ENCODE measurements around the gene TFPI.

Gene TFPI

DNA sequence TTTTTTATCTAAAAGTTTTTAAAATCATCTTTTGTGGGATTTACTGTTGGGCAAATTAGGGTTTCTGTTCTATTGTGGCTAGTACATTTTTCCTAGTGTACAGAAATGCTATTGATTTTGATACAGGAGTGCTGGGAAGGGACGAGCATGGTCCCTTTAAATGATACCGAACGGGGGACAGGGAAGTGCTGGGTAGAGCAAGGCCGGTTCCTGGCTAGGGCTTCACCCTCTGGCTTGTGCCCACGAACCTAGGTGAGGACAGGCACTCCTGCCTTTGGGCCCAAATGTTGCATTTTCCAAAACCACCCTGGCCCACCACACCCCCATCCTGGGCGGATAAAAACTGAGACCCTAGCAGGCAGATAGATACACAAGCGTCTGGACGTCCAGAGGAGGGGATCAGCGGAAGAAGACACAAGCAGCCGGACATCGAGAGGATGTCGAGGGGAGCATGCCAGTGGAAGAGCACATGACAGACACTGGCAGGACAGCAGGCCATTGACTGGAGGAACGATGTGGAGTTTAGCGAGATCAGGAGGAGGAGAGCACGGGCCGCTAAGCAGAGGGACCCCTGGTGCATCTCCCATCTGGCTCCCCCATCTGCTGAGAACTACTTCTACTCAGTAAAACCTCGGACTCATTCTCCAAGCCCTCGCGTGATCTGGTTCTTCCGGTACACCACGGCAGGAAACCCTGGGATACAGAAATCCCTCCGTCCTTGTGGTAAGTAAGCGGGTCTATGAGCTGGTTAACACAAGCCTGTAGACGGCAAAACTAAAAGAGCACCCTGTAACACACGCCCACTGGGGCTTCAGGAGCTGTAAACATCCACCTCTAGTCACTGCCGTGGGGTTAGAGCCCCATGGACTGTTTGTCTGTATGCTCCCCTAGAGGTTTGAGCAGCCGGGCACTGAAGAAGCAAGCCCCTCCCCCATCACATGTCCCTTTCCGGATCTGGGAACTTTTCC, 92.7 kb downstream of the TFPI start:
- DNase-seq = peak in 1 of 14 donors; percentile 3

DNA sequence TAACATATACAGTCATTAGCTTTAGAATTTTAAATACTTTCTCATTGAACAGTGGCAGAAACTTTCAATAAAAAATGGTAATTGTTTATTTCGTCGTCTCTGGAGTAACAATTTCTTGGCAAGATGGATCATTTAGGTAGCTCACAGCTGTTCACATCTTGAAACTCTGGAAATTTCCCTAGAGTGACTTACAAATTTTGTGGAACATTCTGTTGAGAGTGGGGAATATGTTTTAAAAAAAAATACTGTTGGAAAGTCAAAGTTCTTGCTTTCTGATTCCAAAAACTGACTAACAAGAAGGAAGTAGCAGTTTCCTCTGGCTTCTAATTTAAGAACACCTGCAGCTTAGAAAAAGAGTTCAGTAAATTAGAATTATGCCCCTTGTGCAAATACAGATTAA, 95.0 kb downstream of the TFPI start:
- DNase-seq = no peak

GRCh38 chr2:187453078-187453641, 101.1 kb downstream of the TFPI start:
- DNase-seq = no peak

DNA sequence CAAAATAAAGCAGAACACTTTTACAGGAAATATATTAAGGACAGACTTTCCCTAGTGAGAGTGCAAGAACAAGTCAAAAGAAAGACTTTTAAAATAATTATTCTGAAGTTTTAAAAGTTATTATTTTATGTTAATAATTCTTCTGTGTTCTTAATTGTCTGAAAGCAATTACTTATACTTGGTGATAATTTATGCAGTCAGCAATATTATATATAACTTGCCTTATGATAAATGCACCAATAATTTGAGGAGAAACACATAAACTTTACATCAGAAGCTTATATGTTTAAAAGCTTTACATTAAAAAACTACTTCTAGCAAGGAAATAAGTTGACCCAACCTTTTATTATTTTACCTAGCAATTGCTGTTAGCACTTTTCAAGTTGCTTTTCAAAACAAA, 102.7 kb downstream of the TFPI start:
- DNase-seq = no peak

DNA sequence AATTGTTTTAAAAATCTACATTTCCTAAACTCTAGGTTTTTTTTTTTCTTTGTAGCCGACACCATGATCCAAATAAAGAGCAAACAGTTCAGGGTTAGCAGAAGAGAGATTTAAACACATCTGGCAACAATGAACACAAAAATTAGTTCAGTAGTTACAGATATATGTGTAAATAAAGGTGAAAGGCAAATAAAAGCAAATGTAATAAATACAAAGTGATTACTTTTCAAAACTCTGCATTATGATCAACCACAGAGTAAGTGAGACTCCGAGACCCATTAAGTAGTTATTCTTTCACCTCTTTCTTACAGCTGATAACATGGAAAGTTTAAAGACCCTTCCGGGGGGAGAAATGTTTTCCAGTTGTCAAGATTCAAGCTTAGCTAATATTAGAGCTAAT, 106.9 kb downstream of the TFPI start:
- no peak for DNase-seq

GRCh38 chr2:187446711-187447110, 107.5 kb downstream of the TFPI start:
- no peak for DNase-seq

DNA sequence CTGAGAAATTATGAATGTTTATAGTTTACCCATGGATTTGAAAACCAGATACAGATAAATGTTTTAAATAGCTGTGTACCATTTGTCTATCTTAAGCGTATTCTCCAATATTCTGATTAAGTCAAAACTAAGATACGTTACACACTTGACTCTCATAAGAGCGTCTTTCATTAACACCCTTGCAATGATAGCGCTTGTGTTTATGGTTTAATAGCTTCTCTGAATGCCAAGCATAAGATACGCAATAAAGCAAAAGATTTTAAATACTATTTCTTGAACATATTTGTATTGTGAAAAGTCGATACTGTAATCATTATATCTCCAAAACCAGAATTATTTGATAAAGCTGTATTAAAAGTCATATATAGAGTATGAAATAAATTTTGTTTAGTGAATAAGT, 109.2 kb downstream of the TFPI start:
- DNase-seq = no peak

GRCh38 chr2:187442778-187443177, 111.5 kb downstream of the TFPI start:
- DNase-seq = no peak

GRCh38 chr2:187442378-187442777, 111.9 kb downstream of the TFPI start:
- no peak for DNase-seq

DNA sequence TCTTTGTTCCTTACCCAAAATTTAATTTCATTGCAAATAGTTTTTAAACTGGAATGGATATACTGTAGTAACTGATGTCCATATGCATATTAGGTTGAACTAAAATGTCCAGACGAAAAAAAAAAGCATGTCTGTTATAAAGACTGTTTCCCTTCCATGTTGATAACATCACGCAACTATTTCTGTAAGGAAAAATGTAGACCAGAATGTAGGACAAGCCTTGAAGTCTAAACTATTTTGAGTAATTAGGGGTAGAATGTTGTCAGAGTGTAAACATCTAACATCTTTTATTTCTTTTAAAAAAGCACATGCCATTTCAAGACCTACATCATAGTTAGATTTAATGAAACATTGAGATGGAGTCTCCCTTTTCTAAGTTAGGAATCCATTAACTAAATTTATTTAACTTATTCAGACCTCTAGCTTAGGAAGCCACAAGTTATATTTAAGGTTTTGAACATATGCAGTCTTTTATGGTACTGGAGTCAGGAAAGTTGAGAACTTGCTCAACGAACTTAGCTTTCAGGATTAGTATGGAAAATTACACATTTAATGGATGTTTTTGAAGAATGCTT, 114.0 kb downstream of the TFPI start:
- DNase-seq = no peak

DNA sequence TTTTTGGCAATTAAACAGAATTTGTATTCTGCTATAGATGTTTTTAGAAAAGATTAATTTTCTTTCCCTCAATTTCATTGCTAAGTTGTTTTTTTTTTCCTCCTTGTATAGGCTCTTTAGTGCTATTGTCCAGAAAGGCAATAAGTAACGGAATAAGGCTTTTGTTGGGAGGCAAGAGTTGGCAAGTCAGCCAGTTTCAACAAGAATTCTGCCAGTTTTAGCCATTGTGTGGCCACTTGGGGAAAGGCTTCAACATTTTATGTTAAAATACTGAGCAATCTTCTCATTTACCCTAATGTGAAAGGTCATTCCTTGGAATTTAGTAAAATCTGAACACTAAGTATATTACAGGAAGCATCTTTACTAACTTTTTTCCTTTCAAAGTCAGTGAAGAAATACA, 115.8 kb downstream of the TFPI start:
- DNase-seq = no peak

DNA sequence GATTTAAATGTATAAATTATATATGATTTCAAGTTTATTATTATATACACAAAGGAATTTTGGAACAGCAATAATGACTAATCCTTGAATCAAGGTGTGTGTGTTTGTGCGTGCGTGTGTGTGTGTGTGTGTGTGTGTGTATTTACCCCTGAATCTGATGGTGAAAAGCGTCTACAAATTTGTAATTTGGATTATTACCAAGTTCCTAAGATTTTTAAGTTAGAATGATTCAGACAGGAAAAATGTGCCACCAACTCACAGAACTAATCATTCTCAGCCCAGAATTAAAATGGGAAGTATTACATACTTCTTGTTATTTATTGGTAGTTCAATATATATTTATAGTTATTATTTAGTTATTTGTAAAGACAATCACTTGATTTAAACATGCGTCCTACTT, 118.5 kb downstream of the TFPI start:
- DNase-seq = no peak

DNA sequence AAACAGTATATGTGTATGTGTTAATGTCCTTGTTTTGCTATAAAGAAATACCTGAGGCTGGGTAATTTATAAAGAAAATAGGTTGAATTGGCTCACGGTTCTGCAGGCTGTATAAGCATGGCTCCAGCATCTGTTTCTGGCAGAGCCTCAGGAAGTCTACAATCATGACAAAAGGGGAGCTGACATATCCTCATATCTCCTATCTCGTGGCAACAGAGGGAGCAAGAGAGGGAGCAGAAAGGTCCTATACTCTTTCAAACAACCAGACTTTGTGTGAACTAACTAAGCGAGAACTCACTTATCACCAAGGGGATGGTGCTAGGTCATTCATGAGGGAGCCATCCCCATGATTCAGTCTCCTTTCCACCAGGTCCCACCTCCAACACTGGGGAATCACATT, 119.2 kb downstream of the TFPI start:
- DNase-seq = no peak

DNA sequence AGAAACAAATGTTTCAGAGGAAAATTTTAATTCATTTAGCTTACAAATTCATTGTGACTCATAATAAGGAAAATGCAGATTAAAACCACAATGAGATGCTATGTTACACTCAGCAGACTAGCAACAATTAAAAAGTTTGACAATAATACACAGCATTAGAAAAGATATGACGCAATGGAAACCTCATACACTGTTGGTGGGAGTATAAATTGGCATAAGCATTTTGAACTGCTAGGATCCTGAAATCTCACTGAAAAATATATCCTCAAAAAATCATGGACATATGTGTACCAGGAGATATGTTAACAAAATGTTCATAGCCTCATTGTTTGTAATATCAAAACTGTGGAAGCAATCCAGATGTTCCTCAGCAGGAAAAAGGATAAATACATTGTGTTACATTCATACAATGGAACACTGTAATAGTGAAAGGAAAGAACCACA, 119.9 kb downstream of the TFPI start:
- DNase-seq = no peak

DNA sequence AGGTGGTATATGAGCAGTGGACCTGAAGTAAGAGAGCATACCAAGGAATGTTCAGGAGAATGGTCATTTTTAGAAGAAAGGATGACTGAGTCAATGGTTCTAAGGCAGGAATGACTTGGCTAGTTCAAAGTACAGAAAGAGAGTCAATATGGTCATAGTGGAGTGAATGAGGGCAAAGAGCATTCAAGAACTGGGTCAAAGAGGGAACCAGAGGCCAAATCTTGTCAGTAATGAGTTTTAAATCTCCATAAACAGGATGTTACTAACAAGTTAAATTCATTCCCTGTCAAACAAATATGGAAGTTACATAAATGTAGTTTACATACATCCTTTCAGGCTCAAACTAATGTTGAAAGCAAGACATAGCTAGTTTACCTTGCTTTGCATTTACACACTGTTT, 122.3 kb downstream of the TFPI start:
- no peak for DNase-seq

- no peak for DNase-seq
Observed at GRCh38 chr2:187429989-187430388, 124.2 kb downstream of the TFPI start.

DNA sequence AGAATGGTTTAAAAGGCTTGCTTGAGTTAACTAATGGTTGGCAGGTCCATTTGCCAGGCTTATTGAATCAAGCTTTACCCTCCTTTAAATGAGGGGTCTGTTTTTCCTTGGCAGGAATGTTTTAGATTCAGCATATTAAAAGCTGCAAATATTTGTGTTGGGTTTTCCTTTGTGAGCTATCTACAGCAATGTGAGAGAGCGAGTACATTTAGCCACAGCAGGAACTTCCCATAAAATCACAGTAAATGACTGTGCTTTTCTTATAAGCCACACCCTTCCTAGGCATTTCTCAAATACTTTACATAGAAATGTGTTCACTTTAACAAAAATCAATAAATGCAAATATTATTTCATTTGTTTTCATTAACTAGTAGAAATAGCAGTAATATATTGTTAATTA, 130.1 kb downstream of the TFPI start:
- DNase-seq = no peak

DNA sequence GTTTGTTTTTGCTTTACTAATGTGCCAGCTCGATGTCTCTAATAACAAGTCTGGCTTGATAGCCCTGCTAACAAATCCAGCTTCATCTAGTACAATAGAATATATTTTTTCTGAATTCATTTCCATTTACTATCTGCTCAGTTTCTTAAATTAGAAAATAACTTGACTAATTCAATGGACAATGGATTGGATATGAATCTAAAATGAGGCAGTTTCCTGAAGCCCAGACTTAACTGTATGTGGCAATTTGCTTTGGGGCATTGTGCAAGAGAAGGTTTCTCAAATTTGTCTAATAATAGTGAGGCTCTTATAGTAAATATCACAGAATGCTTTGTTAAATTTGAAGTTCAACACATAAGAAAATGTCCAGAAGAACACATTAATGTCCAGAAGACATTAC, 132.0 kb downstream of the TFPI start:
- DNase-seq = no peak

GRCh38 chr2:187421519-187421918, 132.7 kb downstream of the TFPI start:
- DNase-seq = no peak

- DNase-seq = no peak
Observed at GRCh38 chr2:187419808-187420207, 134.4 kb downstream of the TFPI start.

DNA sequence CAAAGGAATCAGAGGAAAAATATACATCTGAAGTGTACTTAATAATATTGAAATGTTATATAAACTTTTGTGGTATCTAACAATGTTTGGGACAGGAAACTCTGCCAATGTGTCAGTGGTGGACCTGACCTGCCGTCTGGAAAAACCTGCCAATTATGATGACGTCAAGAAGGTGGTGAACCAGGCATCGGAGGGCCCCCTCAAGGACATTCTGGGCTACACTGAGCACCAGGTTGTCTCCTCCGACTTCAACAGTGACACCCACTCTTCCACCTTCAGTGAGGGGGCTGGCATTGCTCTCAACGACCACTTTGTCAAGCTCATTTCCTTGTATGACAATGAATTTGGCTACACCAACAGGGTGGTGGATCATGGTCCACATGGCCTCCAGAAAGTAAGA, 138.8 kb downstream of the TFPI start:
- DNase-seq = no peak
